GM12891 (cell line): ENCODE measurements around the gene PTPN14.

Source experiments
- POLR2A ChIP-seq: IDR thresholded peaks from 2 replicates; pipeline ENCODE4 v1.6.1; 2011; ENCODE audit warnings: low read depth, low read length, control low read depth
- POLR2AphosphoS5 ChIP-seq: IDR thresholded peaks from 2 replicates; pipeline ENCODE4 v1.6.1; 2011; ENCODE audit warnings: low read depth, low read length, control low read depth
- SPI1 ChIP-seq: IDR thresholded peaks from 2 replicates; pipeline ENCODE4 v1.6.1; 2011; ENCODE audit warnings: low read depth, low read length, control low read depth
- TAF1 ChIP-seq: IDR thresholded peaks from 2 replicates; pipeline ENCODE4 v1.6.1; 2011; ENCODE audit warnings: low read depth, low read length, control low read depth

GRCh38 chr1:214337015-214337414 is 214.4 kb downstream of the PTPN14 start:
- no peak for TF ChIP-seq POLR2A
- no peak for TF ChIP-seq POLR2AphosphoS5
- no peak for TF ChIP-seq TAF1
- no peak for TF ChIP-seq SPI1
